Retinal pigment epithelial cell (primary cell): Measurements from ENCODE around the gene WDR20.

Experiments
- DNase-seq: peaks from one replicate; pipeline ENCODE4 v3.0.0-alpha.2; 2010; ENCODE audit warnings: low read depth
- H3K4me3 ChIP-seq: 2 replicates; pipeline ENCODE4 v1.5.1; 2011; ENCODE audit warnings: mild to moderate bottlenecking, low read length, control low read depth, moderate library complexity
- CTCF ChIP-seq: conservative IDR thresholded peaks from 2 replicates; pipeline ENCODE4 v1.5.1; 2011; ENCODE audit warnings: low read depth, low read length, control low read depth, inconsistent platforms

WDR20 gene

GRCh38 chr14:102194856-102195255, 55.2 kb downstream of the WDR20 start:
- DNase-seq: no peak
- no peak overlapping the region for H3K4me3 ChIP-seq
- no peak for TF ChIP-seq CTCF

- no peak overlapping the region for H3K4me3 ChIP-seq
- TF ChIP-seq CTCF: no peak
- DNase-seq: no peak
These were observed 55.7 kb downstream of the WDR20 start for GRCh38 chr14:102195446-102195845.

- no peak for DNase-seq
- no peak overlapping the region for H3K4me3 ChIP-seq
- no peak for TF ChIP-seq CTCF
These were observed 56.6 kb downstream of the WDR20 start for GRCh38 chr14:102196039-102196901.

GRCh38 chr14:102196902-102197230, 57.2 kb downstream of the WDR20 start:
- no peak for TF ChIP-seq CTCF

GRCh38 chr14:102197317-102197853, 57.7 kb downstream of the WDR20 start:
- DNase-seq: no peak
- no peak overlapping the region for H3K4me3 ChIP-seq
- no peak for TF ChIP-seq CTCF

More at GRCh38 chr14:102196902-102197230, 57.2 kb downstream of the WDR20 start:
- no peak for DNase-seq
- H3K4me3 ChIP-seq: no peak overlapping the region

GRCh38 chr14:102200690-102201352, 61.1 kb downstream of the WDR20 start:
- no peak for DNase-seq
- no peak for TF ChIP-seq CTCF

More at GRCh38 chr14:102200690-102201352, 61.1 kb downstream of the WDR20 start:
- H3K4me3 ChIP-seq: no peak overlapping the region
